ENCODE measurements around the gene CSAG3. TPM values are rescaled to one million over a fixed set of nuclear protein-coding genes. Genes with fewer than 3 reads are reported as not detected.
A peak's percentile ranks its signal among the peaks of the same experiment; 100 is the strongest.
"Not testable (repeated sequence)": the region's sequence is repeated elsewhere in the genome, so short reads cannot be mapped to it uniquely, and the experiment has no call there.

Gene CSAG3
- polyA plus RNA-seq, 2 of the 4 experiments (the other 2 are of a cell fraction) = 0.10 TPM; not detected in 1

DNA sequence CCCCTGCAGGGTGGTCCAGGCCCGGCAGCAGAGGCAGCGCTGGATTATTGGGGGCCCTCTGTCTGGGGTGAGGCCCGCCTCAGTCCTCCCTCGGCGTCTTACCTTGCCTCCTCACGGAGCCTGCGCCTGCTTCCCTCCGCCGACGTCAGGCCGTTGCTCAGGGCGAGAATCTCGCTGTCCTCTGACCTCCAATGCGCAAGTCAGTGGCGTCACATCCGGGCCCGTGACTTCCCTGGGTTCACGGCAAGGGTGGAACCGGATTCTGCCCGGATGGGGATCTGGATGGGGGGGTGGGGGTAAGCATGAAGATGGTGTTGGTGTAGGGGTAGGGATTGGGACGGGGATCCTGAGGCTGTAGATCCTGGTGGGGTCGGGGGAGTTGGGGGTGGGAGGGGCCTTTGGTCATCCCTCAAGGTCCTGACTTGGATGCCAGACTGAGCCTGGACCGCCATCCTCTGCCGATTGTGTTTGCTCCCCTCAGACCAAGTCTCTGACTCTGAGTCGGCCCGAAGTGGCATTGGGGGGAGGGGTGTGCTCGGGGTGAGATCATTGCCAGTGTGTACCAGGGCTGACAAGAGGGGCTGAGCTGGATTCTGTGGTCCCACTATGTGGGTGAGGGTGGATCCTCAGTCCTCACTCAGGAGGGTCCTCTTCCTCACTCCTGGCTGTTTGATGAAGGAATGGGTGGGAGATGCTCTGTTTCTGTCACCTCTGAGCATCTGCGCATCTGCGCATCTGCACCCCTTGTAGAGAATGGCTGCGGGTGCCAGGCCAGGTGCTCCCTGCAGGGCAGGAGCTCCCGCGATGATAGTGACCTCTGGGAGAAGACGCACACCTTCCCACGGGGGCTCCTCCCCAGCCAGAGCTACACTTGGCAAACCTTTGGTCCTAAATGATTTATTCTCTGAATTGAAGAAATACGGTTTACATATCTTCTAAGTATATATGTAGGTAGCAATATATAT is 5.0 kb upstream of the CSAG3 start, which contains the start of gene MAGEA2:
TSS of gene MAGEA2 (minus strand) at position 157 of the 965 bp plus-strand sequence. CDS start 2,479 bp downstream, outside the sequence.
- ATAC-seq; H3K4me3 ChIP-seq; H3K27ac ChIP-seq; H3K4me2 ChIP-seq; H3K4me1 ChIP-seq; DNase-seq (ENCODE audit: low read depth in 1 of 2, low spot score in 1 of 2); CTCF ChIA-PET; FAIRE-seq; POLR2A ChIA-PET; H3K9me3 ChIP-seq: not testable (repeated sequence)
- WGBS (ENCODE audit: missing lambda C conversion rate) = no CpG with 5 or more reads among the region's 35 CpGs

- DNase-seq (ENCODE audit: low read depth in 1 of 2, low spot score in 1 of 2); POLR2A ChIA-PET; H3K4me1 ChIP-seq; H3K27ac ChIP-seq; H3K4me2 ChIP-seq; ATAC-seq; H3K9me3 ChIP-seq; FAIRE-seq; H3K4me3 ChIP-seq; CTCF ChIA-PET: not testable (repeated sequence)
- no CpG with 5 or more reads among the region's 5 CpGs for WGBS (ENCODE audit: missing lambda C conversion rate)
Observed at GRCh38 chrX:152754871-152755270, 4.1 kb upstream of the CSAG3 start.

DNA sequence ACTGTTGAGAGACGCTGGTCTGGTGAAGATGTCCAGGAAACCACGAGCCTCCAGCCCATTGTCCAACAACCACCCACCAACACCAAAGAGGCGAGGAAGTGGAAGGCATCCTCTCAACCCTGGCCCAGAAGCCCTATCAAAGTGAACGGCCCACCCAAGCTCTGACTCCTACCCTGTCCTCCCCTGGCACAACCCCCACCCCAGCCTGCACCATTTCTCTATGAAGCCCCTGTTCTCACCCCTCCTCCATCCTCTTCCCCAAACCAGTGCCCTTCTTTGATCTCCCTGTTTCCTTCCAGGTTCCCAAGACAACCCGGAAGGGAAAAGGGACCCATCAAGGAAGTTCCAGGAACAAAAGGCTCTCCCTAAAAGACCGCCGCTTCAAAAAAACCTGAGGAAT is 526 bp downstream of the CSAG3 start:
- H3K27ac ChIP-seq, FAIRE-seq: not testable (repeated sequence)
- 29% methylated on average over 4 of the region's 7 CpGs for WGBS (ENCODE audit: missing lambda C conversion rate)

DNA sequence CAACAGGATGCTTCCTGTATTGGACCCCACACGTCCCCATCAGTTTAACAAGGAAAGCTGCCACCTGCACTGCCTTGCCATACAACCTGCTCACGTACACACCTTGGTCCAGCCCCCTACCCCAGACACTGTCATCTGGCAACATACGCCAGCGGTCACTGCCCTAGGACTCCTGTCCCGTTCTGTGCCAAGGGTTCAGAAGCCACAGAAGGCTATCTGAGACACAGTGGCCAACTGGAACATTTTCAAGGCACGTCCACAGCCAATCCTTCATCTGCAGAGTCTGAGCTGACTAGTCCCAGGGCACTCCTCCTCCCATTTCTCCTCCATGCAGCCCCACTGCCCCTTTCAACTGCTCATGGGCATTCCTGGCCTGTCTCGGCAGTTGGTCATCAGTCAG is 2.6 kb downstream of the CSAG3 start:
- WGBS (ENCODE audit: missing lambda C conversion rate) = no CpG with 5 or more reads among the region's 7 CpGs
- not testable (repeated sequence) for H3K9me3 ChIP-seq

More for the DNA sequence above, 526 bp downstream of the CSAG3 start:
- H3K4me3 ChIP-seq; H3K4me1 ChIP-seq; H3K9me3 ChIP-seq; ATAC-seq; CTCF ChIA-PET; H3K4me2 ChIP-seq; POLR2A ChIA-PET; DNase-seq (ENCODE audit: low read depth in 1 of 2, low spot score in 1 of 2): not testable (repeated sequence)

DNA sequence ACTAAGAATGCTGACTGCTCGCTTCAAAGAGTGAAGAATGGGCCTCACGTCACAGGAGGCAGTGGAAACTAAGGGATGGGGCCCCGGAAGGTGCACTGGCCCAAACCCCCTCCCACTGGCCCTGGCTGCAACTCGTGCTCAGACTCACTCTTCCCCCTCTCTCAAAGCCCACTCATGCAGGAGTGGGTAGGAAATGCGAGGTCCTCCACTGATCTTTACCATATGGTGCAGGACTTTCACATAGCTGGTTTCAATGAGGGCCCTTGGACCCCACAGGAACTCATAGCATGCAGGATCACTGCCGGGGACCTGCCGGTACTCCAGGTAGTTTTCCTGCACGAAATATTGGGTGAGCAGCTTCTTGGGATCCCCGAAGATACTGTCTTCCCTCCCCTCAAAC is 7.5 kb downstream of the CSAG3 start:
- CTCF ChIA-PET; H3K4me2 ChIP-seq; H3K4me3 ChIP-seq; POLR2A ChIA-PET; H3K4me1 ChIP-seq; ATAC-seq; DNase-seq (ENCODE audit: low read depth in 1 of 2, low spot score in 1 of 2); H3K27ac ChIP-seq; FAIRE-seq; H3K9me3 ChIP-seq: not testable (repeated sequence)
- 46% methylated on average over 9 of the region's 9 CpGs for WGBS (ENCODE audit: missing lambda C conversion rate)

More for the DNA sequence above, 2.6 kb downstream of the CSAG3 start:
- POLR2A ChIA-PET; DNase-seq (ENCODE audit: low read depth in 1 of 2, low spot score in 1 of 2); ATAC-seq; CTCF ChIA-PET; FAIRE-seq; H3K4me1 ChIP-seq; H3K4me3 ChIP-seq; H3K4me2 ChIP-seq; H3K27ac ChIP-seq: not testable (repeated sequence)

GRCh38 chrX:152769549-152770289 is 10.7 kb downstream of the CSAG3 start, which contains the start of gene MAGEA6:
MAGEA6 (minus strand) TSS chrX:152769689; CDS start chrX:152767650, 2,039 bp downstream.
- H3K4me2 ChIP-seq, POLR2A ChIA-PET: not testable (repeated sequence)
- FAIRE-seq = peak; percentile 36

GRCh38 chrX:152787062-152787461 is 28.0 kb downstream of the CSAG3 start:
- FAIRE-seq (peak; percentile 87), ATAC-seq (peak; percentile 59 to 91; a peak in 4 of 6 replicates)
- H3K4me3 ChIP-seq; H3K27ac ChIP-seq; H3K9me3 ChIP-seq; CTCF ChIA-PET; H3K4me2 ChIP-seq; DNase-seq (ENCODE audit: low read depth in 1 of 2, low spot score in 1 of 2); H3K4me1 ChIP-seq; POLR2A ChIA-PET: not testable (repeated sequence)
- WGBS (ENCODE audit: missing lambda C conversion rate) = no CpG with 5 or more reads among the region's 3 CpGs

More at GRCh38 chrX:152769549-152770289, 10.7 kb downstream of the CSAG3 start, which contains the start of gene MAGEA6:
- H3K4me1 ChIP-seq; CTCF ChIA-PET; ATAC-seq; H3K4me3 ChIP-seq; H3K9me3 ChIP-seq; H3K27ac ChIP-seq; DNase-seq (ENCODE audit: low read depth in 1 of 2, low spot score in 1 of 2): not testable (repeated sequence)
- WGBS (ENCODE audit: missing lambda C conversion rate) = no CpG with 5 or more reads among the region's 29 CpGs

GRCh38 chrX:152798945-152799344 is 39.9 kb downstream of the CSAG3 start:
- ATAC-seq (no peak), FAIRE-seq (no peak), DNase-seq (ENCODE audit: low read depth in 1 of 2, low spot score in 1 of 2) (no peak)
- Histone ChIP-seq H3K4me2 (no peak overlapping the region), H3K27ac (no peak overlapping the region), H3K4me1 (no peaks in the 10 kb centered on the region), H3K4me3 (no peak overlapping the region), H3K9me3 (no peaks in the 10 kb centered on the region)
- ChIA-PET CTCF (interaction anchor here (0.7 kb wide), 1 partner anchor 32 kb away, joined by 3 read pairs; the partner anchor contains the start of genes CETN2 and NSDHL), POLR2A (no interaction called here)
- 0% methylated on average over 1 of the region's 1 CpG for WGBS (ENCODE audit: missing lambda C conversion rate)
- no peak for TF ChIP-seq REST (IDR thresholded peaks at IDR 0.05)
- TF ChIP-seq MAFK (IDR thresholded peaks at IDR 0.05; ENCODE audit: partially characterized antibody) = no peak
- TF ChIP-seq RARB (CRISPR knock-in tag; IDR thresholded peaks at IDR 0.05) = no peak
- TF ChIP-seq CBX2 (IDR thresholded peaks at IDR 0.05; ENCODE audit: borderline replicate concordance, low read depth) = no peak
- TF ChIP-seq RAD21 (conservative IDR thresholded peaks at IDR 0.05 in 1 of 2, IDR thresholded peaks at IDR 0.05 in 1 of 2) = no peak
- no peak for TF ChIP-seq HOXB13 (CRISPR knock-in tag; IDR thresholded peaks at IDR 0.05; ENCODE audit: low read depth)
- no peak for TF ChIP-seq HEYL (CRISPR knock-in tag; IDR thresholded peaks at IDR 0.05)
- TF ChIP-seq POLR2AphosphoS2 (conservative IDR thresholded peaks at IDR 0.05; ENCODE audit: low read length) = no peak

Data from A549 (cell line).